Measurements from ENCODE around the gene DOK5. TPM values are rescaled to one million over a fixed set of nuclear protein-coding genes. Genes with fewer than 3 reads are reported as not detected.

Gene DOK5
- total RNA-seq, 1 experiment from 2014 or later, result not detected

GRCh38 chr20:54611708-54612412 is 136.5 kb downstream of the DOK5 start:
- no peak overlapping the region for H3K4me3 ChIP-seq (ENCODE audit: low read depth, low read length)
- ChIA-PET CTCF (no interaction called here), POLR2A (no interaction called here)
- H3K27me3 Mint-ChIP-seq (ENCODE audit: insufficient read depth, unreplicated experiment), result peaks cover 7% of the 10 kb centered on the region
- TF ChIP-seq CTCF (IDR thresholded peaks at IDR 0.05; ENCODE audit: insufficient read depth in 1 of 2, low read depth in 1 of 2, low read length in 1 of 2, severe bottlenecking in 1 of 2, unreplicated experiment in 1 of 2), result no peak
- no peaks in the 10 kb centered on the region for H3K4me1 ChIP-seq
- H3K9me3 Mint-ChIP-seq (ENCODE audit: unreplicated experiment), result no peaks in the 10 kb centered on the region
- H3K4me1 Mint-ChIP-seq (ENCODE audit: low read depth, unreplicated experiment), result peaks cover 7% of the 10 kb centered on the region
- H3K27me3 ChIP-seq (replicated peaks; ENCODE audit: control insufficient read depth, insufficient read depth, low read length), result no peaks in the 10 kb centered on the region
- DNase-seq, result no peak
- BruUV-seq (replicated peaks), result no TSS peak
- H3K27ac Mint-ChIP-seq (ENCODE audit: unreplicated experiment), result no peak overlapping the region
- H3K36me3 ChIP-seq (ENCODE audit: control insufficient read depth, insufficient read depth, low read length), result no peaks in the 10 kb centered on the region
- H3K4me3 Mint-ChIP-seq (ENCODE audit: unreplicated experiment), result no peak overlapping the region
- H3K36me3 Mint-ChIP-seq (ENCODE audit: insufficient read depth, unreplicated experiment), result no peaks in the 10 kb centered on the region
- H3K9me3 ChIP-seq, result no peaks in the 10 kb centered on the region
- intact Hi-C loops (cut with micrococcal nuclease; ENCODE audit: unreplicated experiment), result no loop called here

- H3K27me3 Mint-ChIP-seq (ENCODE audit: insufficient read depth, unreplicated experiment), result peaks cover 12% of the 10 kb centered on the region
- BruUV-seq (replicated peaks), result no TSS peak
- CTCF ChIA-PET, result no interaction called here
- Histone ChIP-seq H3K36me3 (ENCODE audit: control insufficient read depth, insufficient read depth, low read length) (no peaks in the 10 kb centered on the region), H3K9me3 (no peaks in the 10 kb centered on the region), H3K4me3 (ENCODE audit: low read depth, low read length) (no peak overlapping the region), H3K4me1 (peaks cover 11% of the 10 kb centered on the region), H3K27me3 (replicated peaks; ENCODE audit: control insufficient read depth, insufficient read depth, low read length) (no peaks in the 10 kb centered on the region)
- H3K4me3 Mint-ChIP-seq (ENCODE audit: unreplicated experiment), result no peak overlapping the region
- peaks cover 7% of the 10 kb centered on the region for H3K4me1 Mint-ChIP-seq (ENCODE audit: low read depth, unreplicated experiment)
- POLR2A ChIA-PET, result no interaction called here
- no peak for DNase-seq
- H3K9me3 Mint-ChIP-seq (ENCODE audit: unreplicated experiment), result no peaks in the 10 kb centered on the region
- no peak overlapping the region for H3K27ac Mint-ChIP-seq (ENCODE audit: unreplicated experiment)
- no peaks in the 10 kb centered on the region for H3K36me3 Mint-ChIP-seq (ENCODE audit: insufficient read depth, unreplicated experiment)
- TF ChIP-seq CTCF (IDR thresholded peaks at IDR 0.05; ENCODE audit: insufficient read depth in 1 of 2, low read depth in 1 of 2, low read length in 1 of 2, severe bottlenecking in 1 of 2, unreplicated experiment in 1 of 2), result no peak
- intact Hi-C loops (cut with micrococcal nuclease; ENCODE audit: unreplicated experiment), result no loop called here
Measured at GRCh38 chr20:54618412-54618811, 143.0 kb downstream of the DOK5 start.

GRCh38 chr20:54619181-54619580 is 143.8 kb downstream of the DOK5 start:
- CTCF ChIA-PET, result no interaction called here
- H3K9me3 Mint-ChIP-seq (ENCODE audit: unreplicated experiment), result no peaks in the 10 kb centered on the region
- POLR2A ChIA-PET, result no interaction called here
- peaks cover 7% of the 10 kb centered on the region for H3K4me1 Mint-ChIP-seq (ENCODE audit: low read depth, unreplicated experiment)
- Histone ChIP-seq H3K4me3 (ENCODE audit: low read depth, low read length) (no peak overlapping the region), H3K36me3 (ENCODE audit: control insufficient read depth, insufficient read depth, low read length) (no peaks in the 10 kb centered on the region), H3K27me3 (replicated peaks; ENCODE audit: control insufficient read depth, insufficient read depth, low read length) (no peaks in the 10 kb centered on the region), H3K9me3 (no peaks in the 10 kb centered on the region), H3K4me1 (peaks cover 11% of the 10 kb centered on the region)
- peaks cover 11% of the 10 kb centered on the region for H3K27me3 Mint-ChIP-seq (ENCODE audit: insufficient read depth, unreplicated experiment)
- no peak overlapping the region for H3K27ac Mint-ChIP-seq (ENCODE audit: unreplicated experiment)
- DNase-seq, result peak; percentile 23 to 53
- BruUV-seq (replicated peaks), result no TSS peak
- H3K36me3 Mint-ChIP-seq (ENCODE audit: insufficient read depth, unreplicated experiment), result no peaks in the 10 kb centered on the region
- H3K4me3 Mint-ChIP-seq (ENCODE audit: unreplicated experiment), result no peak overlapping the region
- intact Hi-C loops (cut with micrococcal nuclease; ENCODE audit: unreplicated experiment), result no loop called here
- no peak for TF ChIP-seq CTCF (IDR thresholded peaks at IDR 0.05; ENCODE audit: insufficient read depth in 1 of 2, low read depth in 1 of 2, low read length in 1 of 2, severe bottlenecking in 1 of 2, unreplicated experiment in 1 of 2)
